Activated CD8-positive, alpha-beta memory T cell treated with anti-CD3 and anti-CD28 coated beads, Interleukin-2, amount 10 ng/mL, durations not matched to agents 7 days and 5 days (primary cell): ENCODE results near the gene PTGR1. TPM values are rescaled to one million over a fixed set of nuclear protein-coding genes. Genes with fewer than 3 reads are reported as not detected.
"Not testable (repeated sequence)": the region's sequence is repeated elsewhere in the genome, so short reads cannot be mapped to it uniquely, and the experiment has no call there.

Source experiments
- ATAC-seq: fragments of 150-1000 bp; cut with Tn5 transposase; one replicate; pipeline ENCODE4 v1.10.0; 2021; ENCODE audit warnings: moderate library complexity
- CTCF ChIA-PET: fragments of 350-600 bp; sonication (Branson Sonifier 250); formaldehyde crosslinking; loops from one replicate; lab custom pipeline; 2021; ENCODE audit warnings: antibody characterized with exemption; lab: Charles Lee
- DNase-seq: peaks from one replicate; pipeline ENCODE4 v3.0.0-alpha.2; 2020
- H3K27ac Mint-ChIP-seq: one replicate; pipeline ENCODE4 v1.8.0; 2021; ENCODE audit warnings: mild to moderate bottlenecking, mixed read lengths
- H3K27me3 Mint-ChIP-seq: one replicate; pipeline ENCODE4 v1.8.0; 2021; ENCODE audit warnings: mixed read lengths
- H3K36me3 Mint-ChIP-seq: one replicate; pipeline ENCODE4 v1.8.0; 2021; ENCODE audit warnings: mild to moderate bottlenecking, mixed read lengths
- H3K4me1 Mint-ChIP-seq: one replicate; pipeline ENCODE4 v1.8.0; 2021; ENCODE audit warnings: mixed read lengths
- H3K4me3 Mint-ChIP-seq: one replicate; pipeline ENCODE4 v1.8.0; 2021; ENCODE audit warnings: mild to moderate bottlenecking, moderate library complexity, mixed read lengths
- H3K9me3 Mint-ChIP-seq: one replicate; pipeline ENCODE4 v1.8.0; 2022; ENCODE audit warnings: low read depth, mixed read lengths
- total RNA-seq, 2 experiments: library from RNA; stranded (reverse); gene quantifications; one replicate each; pipeline ENCODE4 v1.2.3, GENCODE V29; 2021

PTGR1 gene
- total RNA-seq, 2 experiments from 2014 or later, result 1.0 TPM; not detected in 1

DNA sequence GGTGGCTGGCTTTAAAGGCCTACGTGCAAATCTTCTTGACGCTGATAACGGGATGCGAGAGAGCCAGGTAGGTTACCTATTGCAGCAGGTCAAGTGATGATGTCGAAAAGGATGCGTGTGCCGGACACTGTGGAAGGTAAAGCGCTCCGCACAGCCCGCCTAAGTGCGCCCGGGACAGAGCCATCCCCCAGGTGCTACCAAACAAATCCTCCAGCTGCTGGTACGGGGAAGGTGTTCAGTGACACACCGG, 31.4 kb upstream of the PTGR1 start:
- CTCF ChIA-PET, result interaction anchor here (1.0 to 1.9 kb wide), 5 partner anchors 10 to 286 kb away, joined by 3 to 10 read pairs (median 5); partner anchors contain the start of gene GNG10
- peaks cover 33% of the 10 kb centered on the region for H3K4me1 Mint-ChIP-seq
- H3K36me3 Mint-ChIP-seq, result peaks cover 2% of the 10 kb centered on the region
- H3K27ac Mint-ChIP-seq, result peak overlapping the region; percentile 80
- no peak for ATAC-seq
- no peaks in the 10 kb centered on the region for H3K27me3 Mint-ChIP-seq
- DNase-seq, result no peak
- no peaks in the 10 kb centered on the region for H3K9me3 Mint-ChIP-seq
- peak overlapping the region; percentile 95 for H3K4me3 Mint-ChIP-seq

DNA sequence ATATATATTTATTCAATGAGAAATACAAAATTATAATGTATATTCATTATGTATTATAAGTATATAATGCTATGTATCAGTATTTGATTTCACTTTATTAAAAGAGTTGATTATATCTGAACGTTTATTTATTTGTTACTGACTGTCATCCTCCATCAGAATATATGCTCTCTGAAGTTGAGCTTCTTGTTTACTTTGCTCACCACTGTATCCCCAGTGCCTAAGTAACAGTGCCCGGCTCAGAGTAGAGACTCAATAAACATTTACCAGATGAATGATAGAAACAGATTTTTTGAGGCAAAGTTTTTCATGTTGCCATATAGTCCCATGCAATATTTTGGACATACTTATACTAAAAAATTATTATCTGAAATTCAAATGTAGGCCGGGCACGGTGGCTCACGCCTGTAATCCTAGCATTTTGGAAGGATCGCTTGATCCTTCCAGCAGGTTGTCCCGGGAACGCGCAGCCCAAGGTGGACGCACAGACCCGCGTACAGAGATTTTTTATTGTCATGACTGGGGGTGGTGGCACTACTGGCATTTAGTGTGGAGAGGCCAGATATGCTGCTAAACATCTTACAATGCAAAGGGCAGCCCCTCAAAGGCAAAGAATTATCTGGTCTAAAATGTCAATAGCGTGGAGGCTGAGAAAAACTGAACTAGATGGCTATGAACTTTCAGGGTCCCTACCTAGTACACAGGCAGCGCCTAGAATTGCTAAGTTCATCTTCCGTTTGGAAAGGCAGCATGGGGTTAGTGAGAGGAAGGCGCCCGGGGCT, 30.9 kb upstream of the PTGR1 start:
- H3K27me3 Mint-ChIP-seq, result peaks cover 3% of the 10 kb centered on the region
- H3K4me3 Mint-ChIP-seq, result peak overlapping the region; percentile 95
- H3K36me3 Mint-ChIP-seq, result peaks cover 2% of the 10 kb centered on the region
- peak; percentile 46 for ATAC-seq
- DNase-seq, result no peak
- H3K4me1 Mint-ChIP-seq, result peaks cover 30% of the 10 kb centered on the region
- H3K27ac Mint-ChIP-seq, result peak overlapping the region; percentile 80
- H3K9me3 Mint-ChIP-seq, result no peaks in the 10 kb centered on the region
- CTCF ChIA-PET, result interaction anchor here (0.7 to 1.9 kb wide), 6 partner anchors 9 to 286 kb away, joined by 3 to 10 read pairs (median 4); partner anchors contain the start of gene GNG10

DNA sequence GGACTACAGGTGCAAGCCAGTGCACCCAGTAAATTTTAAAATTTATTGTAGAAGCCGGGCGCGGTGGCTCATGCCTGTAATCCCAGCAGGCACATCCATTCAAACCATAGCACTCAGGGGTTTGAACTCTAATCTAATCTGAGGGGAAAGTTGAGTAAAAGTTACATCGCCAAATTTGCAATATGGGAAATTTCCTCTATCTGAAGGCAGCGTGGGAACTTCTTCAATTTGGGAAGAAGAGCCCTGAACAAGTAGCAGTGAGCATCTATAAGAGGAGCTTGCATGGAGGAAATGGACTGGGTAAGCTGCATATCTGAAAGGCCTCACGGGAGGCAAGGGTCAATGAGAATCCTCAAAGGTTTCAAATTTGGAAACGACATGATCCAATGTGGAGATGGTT, 29.0 kb upstream of the PTGR1 start:
- CTCF ChIA-PET, result no interaction called here
- H3K4me3 Mint-ChIP-seq, result no peak overlapping the region
- peaks cover 2% of the 10 kb centered on the region for H3K36me3 Mint-ChIP-seq

GRCh38 chr9:111627260-111627963, 28.0 kb upstream of the PTGR1 start:
- no peaks in the 10 kb centered on the region for H3K36me3 Mint-ChIP-seq
- H3K27me3 Mint-ChIP-seq, result peaks cover 16% of the 10 kb centered on the region
- no peak overlapping the region for H3K27ac Mint-ChIP-seq
- DNase-seq, result no peak
- no peak overlapping the region for H3K4me3 Mint-ChIP-seq
- H3K4me1 Mint-ChIP-seq, result peaks cover 11% of the 10 kb centered on the region
- ATAC-seq, result no peak
- H3K9me3 Mint-ChIP-seq, result no peaks in the 10 kb centered on the region
- CTCF ChIA-PET, result no interaction called here

More for the DNA sequence above, 29.0 kb upstream of the PTGR1 start:
- DNase-seq (no peak), ATAC-seq (no peak)
- H3K9me3 Mint-ChIP-seq, result no peaks in the 10 kb centered on the region
- H3K27ac Mint-ChIP-seq, result no peak overlapping the region
- H3K27me3 Mint-ChIP-seq, result peaks cover 11% of the 10 kb centered on the region
- peaks cover 21% of the 10 kb centered on the region for H3K4me1 Mint-ChIP-seq

DNA sequence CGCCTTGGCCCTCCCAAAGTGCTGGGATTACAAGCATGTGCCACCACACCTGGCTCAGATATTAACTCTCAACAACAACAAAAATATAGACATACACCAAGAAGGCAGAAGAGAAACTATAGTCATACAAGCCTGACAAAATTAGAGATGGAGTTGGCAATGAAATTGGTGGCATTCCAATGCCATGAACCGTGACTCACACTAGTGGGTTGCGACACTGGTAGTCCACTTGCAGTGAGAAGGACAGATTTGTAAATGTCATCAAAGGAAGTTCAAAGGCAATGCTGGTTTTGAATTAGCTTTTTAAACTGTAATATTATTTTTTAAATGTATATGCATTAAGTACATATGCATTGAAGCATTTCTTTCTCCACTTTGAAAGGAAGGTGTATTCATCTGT, 23.2 kb upstream of the PTGR1 start:
- CTCF ChIA-PET, result no interaction called here
- Mint-ChIP-seq H3K27me3 (peaks cover 22% of the 10 kb centered on the region), H3K36me3 (no peaks in the 10 kb centered on the region), H3K27ac (no peak overlapping the region), H3K4me1 (no peaks in the 10 kb centered on the region), H3K4me3 (no peak overlapping the region), H3K9me3 (no peaks in the 10 kb centered on the region)
- DNase-seq (no peak), ATAC-seq (no peak)

DNA sequence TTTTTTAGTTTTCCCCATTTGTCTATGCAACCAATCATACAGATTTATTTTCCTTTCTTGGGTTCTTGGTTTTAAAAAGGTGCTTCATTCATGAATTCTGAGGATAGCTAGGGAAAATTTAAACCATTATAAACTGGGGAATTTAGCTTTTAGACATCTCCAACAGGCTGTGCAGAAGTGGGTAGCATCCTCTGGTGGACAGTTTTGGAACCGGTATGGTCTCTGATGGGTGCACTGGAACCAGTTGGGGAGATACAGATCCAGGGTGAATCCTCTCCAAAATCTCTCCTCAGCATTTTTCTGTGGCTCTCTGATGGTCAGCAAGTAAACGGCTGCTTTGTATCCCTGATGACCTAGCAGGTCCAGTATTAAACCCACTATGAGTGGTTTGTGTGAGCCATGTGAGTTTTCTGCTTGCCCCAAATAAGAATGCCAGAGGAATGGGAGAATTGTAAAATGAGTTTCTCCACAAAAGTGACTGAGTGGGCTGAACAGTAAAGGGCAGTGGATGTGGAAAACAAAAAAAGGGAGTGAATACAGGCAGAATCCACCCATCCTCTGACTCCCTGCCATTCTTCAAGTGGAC, 22.5 kb upstream of the PTGR1 start:
- CTCF ChIA-PET, result interaction anchor here (0.5 to 2.0 kb wide), 11 partner anchors 8 to 1899 kb away, joined by 3 to 21 read pairs (median 3); partner anchors contain the start of gene DNAJC25
- no peaks in the 10 kb centered on the region for H3K36me3 Mint-ChIP-seq
- H3K9me3 Mint-ChIP-seq, result no peaks in the 10 kb centered on the region
- H3K27ac Mint-ChIP-seq, result no peak overlapping the region
- H3K4me3 Mint-ChIP-seq, result no peak overlapping the region
- H3K27me3 Mint-ChIP-seq, result peaks cover 22% of the 10 kb centered on the region
- ATAC-seq (peak; percentile 71), DNase-seq (no peak)
- no peaks in the 10 kb centered on the region for H3K4me1 Mint-ChIP-seq

DNA sequence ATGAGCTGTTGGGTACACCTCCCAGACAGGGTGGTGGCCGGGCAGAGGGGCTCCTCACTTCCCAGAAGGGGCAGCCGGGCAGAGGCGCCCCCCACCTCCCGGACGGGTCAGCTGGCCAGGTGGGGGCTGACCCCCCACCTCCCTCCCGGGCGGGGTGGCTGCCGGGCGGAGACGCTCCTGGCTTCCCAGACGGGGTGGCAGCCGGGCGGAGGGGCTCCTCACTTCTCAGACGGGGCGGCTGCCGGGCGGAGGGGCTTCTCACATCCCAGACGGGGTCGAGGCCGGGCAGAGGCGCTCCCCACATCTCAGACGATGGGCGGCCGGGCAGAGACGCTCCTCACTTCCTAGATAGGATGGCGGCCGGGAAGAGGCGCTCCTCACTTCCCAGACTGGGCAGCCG, 17.9 kb upstream of the PTGR1 start:
- peaks cover 21% of the 10 kb centered on the region for H3K27me3 Mint-ChIP-seq
- ATAC-seq, H3K36me3 Mint-ChIP-seq, H3K27ac Mint-ChIP-seq, DNase-seq, H3K9me3 Mint-ChIP-seq, H3K4me1 Mint-ChIP-seq, H3K4me3 Mint-ChIP-seq, CTCF ChIA-PET: not testable (repeated sequence)

DNA sequence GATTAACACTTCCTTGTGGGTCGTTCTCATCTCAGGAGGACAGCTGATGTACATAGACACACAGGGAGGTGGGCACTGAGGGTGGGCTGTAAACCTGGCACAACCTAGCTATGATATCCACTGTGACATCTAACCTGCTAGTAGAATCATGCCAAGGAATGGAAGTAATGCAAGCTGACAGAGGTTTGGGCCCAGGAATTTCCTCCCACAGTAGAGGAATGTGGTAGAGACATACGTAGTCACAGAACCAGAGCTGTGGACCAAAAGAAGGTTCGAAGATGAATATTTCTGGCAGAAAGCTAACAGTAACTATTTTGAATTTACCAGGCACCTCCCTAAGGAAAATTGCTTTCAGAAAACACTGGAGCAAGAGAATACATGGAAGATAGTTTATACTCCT, 16.5 kb upstream of the PTGR1 start:
- DNase-seq, result no peak
- Mint-ChIP-seq H3K4me3 (no peak overlapping the region), H3K4me1 (no peaks in the 10 kb centered on the region), H3K36me3 (no peaks in the 10 kb centered on the region), H3K27ac (no peak overlapping the region), H3K9me3 (no peaks in the 10 kb centered on the region), H3K27me3 (peaks cover 19% of the 10 kb centered on the region)
- no peak for ATAC-seq
- CTCF ChIA-PET, result no interaction called here

GRCh38 chr9:111613436-111614040, 14.1 kb upstream of the PTGR1 start:
- ATAC-seq (no peak), DNase-seq (no peak)
- no peaks in the 10 kb centered on the region for H3K36me3 Mint-ChIP-seq
- no peaks in the 10 kb centered on the region for H3K4me1 Mint-ChIP-seq
- H3K9me3 Mint-ChIP-seq, result no peaks in the 10 kb centered on the region
- CTCF ChIA-PET, result interaction anchor here (1.1 kb wide), 1 partner anchor 15 kb away, joined by 3 read pairs; no protein-coding TSS in a partner anchor
- peaks cover 25% of the 10 kb centered on the region for H3K27me3 Mint-ChIP-seq
- H3K27ac Mint-ChIP-seq, result no peak overlapping the region
- H3K4me3 Mint-ChIP-seq, result no peak overlapping the region

- no peak overlapping the region for H3K4me3 Mint-ChIP-seq
- H3K27me3 Mint-ChIP-seq, result peaks cover 21% of the 10 kb centered on the region
- no peaks in the 10 kb centered on the region for H3K4me1 Mint-ChIP-seq
- ATAC-seq (no peak), DNase-seq (no peak)
- no peak overlapping the region for H3K27ac Mint-ChIP-seq
- no peaks in the 10 kb centered on the region for H3K9me3 Mint-ChIP-seq
- H3K36me3 Mint-ChIP-seq, result no peaks in the 10 kb centered on the region
- CTCF ChIA-PET, result interaction anchor here (0.7 kb wide), 1 partner anchor 1134 kb away, joined by 3 read pairs; no protein-coding TSS in a partner anchor
These were observed 11.4 kb upstream of the PTGR1 start for GRCh38 chr9:111610845-111611244.

GRCh38 chr9:111610149-111610548, 10.7 kb upstream of the PTGR1 start:
- H3K9me3 Mint-ChIP-seq, result no peaks in the 10 kb centered on the region
- H3K27me3 Mint-ChIP-seq, result peaks cover 22% of the 10 kb centered on the region
- H3K4me1 Mint-ChIP-seq, result no peaks in the 10 kb centered on the region
- H3K4me3 Mint-ChIP-seq, result no peak overlapping the region
- H3K27ac Mint-ChIP-seq, result no peak overlapping the region
- H3K36me3 Mint-ChIP-seq, result no peaks in the 10 kb centered on the region
- CTCF ChIA-PET, result interaction anchor here (0.7 kb wide), 1 partner anchor 1135 kb away, joined by 3 read pairs; no protein-coding TSS in a partner anchor
- ATAC-seq (no peak), DNase-seq (no peak)

GRCh38 chr9:111605041-111605559, 5.7 kb upstream of the PTGR1 start:
- ATAC-seq (no peak), DNase-seq (no peak)
- Mint-ChIP-seq H3K9me3 (no peaks in the 10 kb centered on the region), H3K27ac (no peak overlapping the region), H3K27me3 (peaks cover 46% of the 10 kb centered on the region), H3K4me1 (no peaks in the 10 kb centered on the region), H3K36me3 (no peaks in the 10 kb centered on the region), H3K4me3 (no peak overlapping the region)
- CTCF ChIA-PET, result no interaction called here

GRCh38 chr9:111604054-111604615, 4.7 kb upstream of the PTGR1 start:
- peaks cover 52% of the 10 kb centered on the region for H3K27me3 Mint-ChIP-seq
- H3K4me1 Mint-ChIP-seq, result peaks cover 5% of the 10 kb centered on the region
- H3K36me3 Mint-ChIP-seq, result no peaks in the 10 kb centered on the region
- H3K4me3 Mint-ChIP-seq, result no peak overlapping the region
- CTCF ChIA-PET, result no interaction called here
- H3K9me3 Mint-ChIP-seq, result no peaks in the 10 kb centered on the region
- no peak overlapping the region for H3K27ac Mint-ChIP-seq
- ATAC-seq, result no peak
- DNase-seq, result no peak
